MM.1S (cell line): ENCODE results near the gene ADGRL3.

Source experiments
- DNase-seq: peaks from one replicate; pipeline ENCODE4 v3.0.0-alpha.2; 2015
- H2AFZ ChIP-seq: fragments of 300-600 bp; sonication (generic); 2 replicates; pipeline ENCODE4 v1.6.0; 2016; ENCODE audit warnings: antibody characterized with exemption, low read length
- H3F3A ChIP-seq: fragments of 300-600 bp; sonication (generic); 2 replicates; pipeline ENCODE4 v1.6.1; 2016; ENCODE audit warnings: mild to moderate bottlenecking, antibody characterized with exemption, low read length, moderate library complexity, mixed read lengths; ENCODE audit not compliant: insufficient read depth
- H3K27ac ChIP-seq: fragments of 300-600 bp; sonication (generic); 2 replicates; pipeline ENCODE4 v1.5.1; 2016; ENCODE audit warnings: mild to moderate bottlenecking, low read length
- H3K27me3 ChIP-seq: fragments of 300-600 bp; sonication (generic); replicated peaks from 2 replicates; pipeline ENCODE4 v1.6.0; 2016; ENCODE audit warnings: low read length; ENCODE audit not compliant: insufficient read depth
- H3K36me3 ChIP-seq: fragments of 300-600 bp; sonication (generic); replicated peaks from 2 replicates; pipeline ENCODE4 v1.6.1; 2016; ENCODE audit warnings: mild to moderate bottlenecking, low read length, mixed read lengths; ENCODE audit not compliant: insufficient read depth
- H3K4me1 ChIP-seq: fragments of 300-600 bp; sonication (generic); 2 replicates; pipeline ENCODE4 v1.6.1; 2016; ENCODE audit warnings: low read length, mixed read lengths
- H3K4me2 ChIP-seq: fragments of 300-600 bp; sonication (generic); 2 replicates; pipeline ENCODE4 v1.6.0; 2016; ENCODE audit warnings: low read depth, low read length
- H3K4me3 ChIP-seq: fragments of 300-600 bp; sonication (generic); 2 replicates; pipeline ENCODE4 v1.5.1; 2016; ENCODE audit warnings: low read length, mixed read lengths
- H3K79me2 ChIP-seq: fragments of 300-600 bp; sonication (generic); 2 replicates; pipeline ENCODE4 v1.6.1; 2016; ENCODE audit warnings: mixed run types, low read length, mixed read lengths
- H3K9ac ChIP-seq: fragments of 300-600 bp; sonication (generic); 2 replicates; pipeline ENCODE4 v1.6.1; 2016; ENCODE audit warnings: low read length, mixed read lengths
- H3K9me2 ChIP-seq: fragments of 300-600 bp; sonication (generic); replicated peaks from 2 replicates; pipeline ENCODE4 v1.6.1; 2016; ENCODE audit warnings: mild to moderate bottlenecking, low read length, mixed read lengths; ENCODE audit not compliant: insufficient read depth
- H3K9me3 ChIP-seq: fragments of 300-600 bp; sonication (generic); replicated peaks from 2 replicates; pipeline ENCODE4 v1.6.1; 2016; ENCODE audit warnings: mild to moderate bottlenecking, low read length, mixed read lengths; ENCODE audit not compliant: insufficient read depth
- H4K20me1 ChIP-seq: fragments of 300-600 bp; sonication (generic); 2 replicates; pipeline ENCODE4 v1.6.1; 2016; ENCODE audit warnings: mild to moderate bottlenecking, low read length, moderate library complexity, mixed read lengths; ENCODE audit not compliant: insufficient read depth
- CTCF ChIP-seq: fragments of 300-600 bp; sonication (generic); IDR thresholded peaks from 2 replicates; pipeline ENCODE4 v1.5.1; 2016; ENCODE audit warnings: antibody characterized with exemption, low read length, mixed read lengths
- EZH2 ChIP-seq: fragments of 300-600 bp; sonication (generic); optimal IDR thresholded peaks from 2 replicates; pipeline ENCODE3; 2017; ENCODE audit warnings: low read depth, mild to moderate bottlenecking, antibody characterized with exemption, low read length, mixed read lengths
- EZH2phosphoT487 ChIP-seq: fragments of 300-600 bp; sonication (generic); IDR thresholded peaks from 2 replicates; pipeline ENCODE4 v1.6.1; 2018; ENCODE audit warnings: antibody characterized with exemption, low read length

Gene ADGRL3

GRCh38 chr4:62119195-62119594 is 919.1 kb downstream of the ADGRL3 start:
- H3K9ac ChIP-seq = no peak overlapping the region
- H3F3A ChIP-seq = no peaks in the 10 kb centered on the region
- no peaks in the 10 kb centered on the region for H3K27me3 ChIP-seq
- H3K4me1 ChIP-seq = no peaks in the 10 kb centered on the region
- H2AFZ ChIP-seq = no peak overlapping the region
- H3K4me2 ChIP-seq = no peak overlapping the region
- no peaks in the 10 kb centered on the region for H4K20me1 ChIP-seq
- no peak for DNase-seq
- no peaks in the 10 kb centered on the region for H3K79me2 ChIP-seq
- H3K4me3 ChIP-seq = no peak overlapping the region
- H3K36me3 ChIP-seq = no peaks in the 10 kb centered on the region
- TF ChIP-seq EZH2phosphoT487 (no peak), CTCF (no peak), EZH2 (no peak)
- no peaks in the 10 kb centered on the region for H3K9me2 ChIP-seq
- no peaks in the 10 kb centered on the region for H3K9me3 ChIP-seq
- no peak overlapping the region for H3K27ac ChIP-seq

- Histone ChIP-seq H3F3A (no peaks in the 10 kb centered on the region), H3K9me2 (no peaks in the 10 kb centered on the region), H4K20me1 (no peaks in the 10 kb centered on the region), H3K36me3 (no peaks in the 10 kb centered on the region), H3K4me1 (no peaks in the 10 kb centered on the region), H3K4me3 (no peak overlapping the region), H3K9me3 (no peaks in the 10 kb centered on the region), H3K27me3 (no peaks in the 10 kb centered on the region), H2AFZ (no peak overlapping the region), H3K79me2 (no peaks in the 10 kb centered on the region), H3K4me2 (no peak overlapping the region), H3K9ac (no peak overlapping the region), H3K27ac (no peak overlapping the region)
- DNase-seq = no peak
- TF ChIP-seq CTCF = no peak
- no peak for TF ChIP-seq EZH2
- TF ChIP-seq EZH2phosphoT487 = no peak
Measured at GRCh38 chr4:62126064-62126732, 926.1 kb downstream of the ADGRL3 start.
